ENCODE results near the gene RPL13. TPM values are rescaled to one million over a fixed set of nuclear protein-coding genes. Genes with fewer than 3 reads are reported as not detected.

Gene RPL13
- polyA plus RNA-seq, 1 donor from 2014 or later, result 2,685 TPM

- H3K9me2 ChIP-seq (ENCODE audit: insufficient read depth, low read length), result no peaks in the 10 kb centered on the region
- no peaks in the 10 kb centered on the region for H3K27me3 ChIP-seq (ENCODE audit: insufficient read depth, low read depth, low read length)
- no peaks in the 10 kb centered on the region for H3K9me3 ChIP-seq (ENCODE audit: low read length)
- no peaks in the 10 kb centered on the region for H3F3A ChIP-seq (ENCODE audit: insufficient read depth, low read length, poor library complexity, severe bottlenecking)
- no peak overlapping the region for H2AFZ ChIP-seq (ENCODE audit: low read depth, low read length)
- no peak overlapping the region for H3K27ac ChIP-seq (ENCODE audit: low read length)
- no peaks in the 10 kb centered on the region for H3K36me3 ChIP-seq (ENCODE audit: insufficient read depth, low read length)
- no peaks in the 10 kb centered on the region for H4K20me1 ChIP-seq (ENCODE audit: insufficient read depth)
- no peak overlapping the region for H3K9ac ChIP-seq (ENCODE audit: low read length)
- no peak for TF ChIP-seq MXI1 (conservative IDR thresholded peaks at IDR 0.05; ENCODE audit: poor library complexity, severe bottlenecking)
- TF ChIP-seq SMC3 (conservative IDR thresholded peaks at IDR 0.05; ENCODE audit: poor library complexity), result no peak
- no peak for TF ChIP-seq CTCF (IDR thresholded peaks at IDR 0.05; ENCODE audit: poor library complexity, severe bottlenecking)
- no peak for TF ChIP-seq EZH2 (IDR thresholded peaks at IDR 0.05; ENCODE audit: borderline replicate concordance, insufficient read depth, low read length, poor library complexity, severe bottlenecking)
- no peak for TF ChIP-seq POLR2AphosphoS5 (IDR thresholded peaks at IDR 0.05)
- TF ChIP-seq TAF1 (IDR thresholded peaks at IDR 0.05; ENCODE audit: low read depth), result no peak
- TF ChIP-seq RAD21 (conservative IDR thresholded peaks at IDR 0.05), result no peak
- no peak for TF ChIP-seq REST (IDR thresholded peaks at IDR 0.05; ENCODE audit: borderline replicate concordance)
- no peak for TF ChIP-seq EP300 (conservative IDR thresholded peaks at IDR 0.05; ENCODE audit: poor library complexity, severe bottlenecking)
- H3K79me2 ChIP-seq (replicated peaks; ENCODE audit: insufficient read depth, low read length), result no peaks in the 10 kb centered on the region
- H3K4me3 ChIP-seq (ENCODE audit: low read length), result no peak overlapping the region
- no peak overlapping the region for H3K4me2 ChIP-seq (ENCODE audit: low read length)
Measured at GRCh38 chr16:89593841-89594240, 33.4 kb downstream of the RPL13 start.

GRCh38 chr16:89595330-89596060, 35.0 kb downstream of the RPL13 start:
- Histone ChIP-seq H3K4me2 (ENCODE audit: low read length) (no peak overlapping the region), H3K27ac (ENCODE audit: low read length) (no peak overlapping the region), H4K20me1 (ENCODE audit: insufficient read depth) (no peaks in the 10 kb centered on the region), H3K79me2 (replicated peaks; ENCODE audit: insufficient read depth, low read length) (no peaks in the 10 kb centered on the region), H2AFZ (ENCODE audit: low read depth, low read length) (no peak overlapping the region), H3F3A (ENCODE audit: insufficient read depth, low read length, poor library complexity, severe bottlenecking) (no peaks in the 10 kb centered on the region), H3K36me3 (ENCODE audit: insufficient read depth, low read length) (no peaks in the 10 kb centered on the region), H3K9me2 (ENCODE audit: insufficient read depth, low read length) (no peaks in the 10 kb centered on the region), H3K9me3 (ENCODE audit: low read length) (no peaks in the 10 kb centered on the region), H3K9ac (ENCODE audit: low read length) (no peak overlapping the region), H3K27me3 (ENCODE audit: insufficient read depth, low read depth, low read length) (no peaks in the 10 kb centered on the region), H3K4me3 (ENCODE audit: low read length) (no peak overlapping the region)
- no peak for TF ChIP-seq TAF1 (IDR thresholded peaks at IDR 0.05; ENCODE audit: low read depth)
- TF ChIP-seq REST (IDR thresholded peaks at IDR 0.05; ENCODE audit: borderline replicate concordance), result no peak
- TF ChIP-seq EZH2 (IDR thresholded peaks at IDR 0.05; ENCODE audit: borderline replicate concordance, insufficient read depth, low read length, poor library complexity, severe bottlenecking), result no peak
- TF ChIP-seq MXI1 (conservative IDR thresholded peaks at IDR 0.05; ENCODE audit: poor library complexity, severe bottlenecking), result no peak
- no peak for TF ChIP-seq RAD21 (conservative IDR thresholded peaks at IDR 0.05)
- TF ChIP-seq SMC3 (conservative IDR thresholded peaks at IDR 0.05; ENCODE audit: poor library complexity), result no peak
- TF ChIP-seq POLR2AphosphoS5 (IDR thresholded peaks at IDR 0.05), result no peak
- TF ChIP-seq CTCF (IDR thresholded peaks at IDR 0.05; ENCODE audit: poor library complexity, severe bottlenecking), result no peak
- no peak for TF ChIP-seq EP300 (conservative IDR thresholded peaks at IDR 0.05; ENCODE audit: poor library complexity, severe bottlenecking)

Data from neural cell (in vitro differentiated cells).